Lung (tissue), 12 donors: ENCODE results near the gene CCDC33. TPM values are rescaled to one million over a fixed set of nuclear protein-coding genes. Genes with fewer than 3 reads are reported as not detected.

Source experiments
- ATAC-seq: fragments of 200-7000 bp; cut with Tn5 transposase; one replicate; pipeline ENCODE4 v1.9.1; 2020; ENCODE audit warnings: moderate number of reproducible peaks; ENCODE audit not compliant: insufficient read depth, low FRiP score
- DNase-seq, 3 donors: peaks; one replicate each; pipeline ENCODE4 v3.0.0-alpha.2; 2013 to 2017
- H3K27ac ChIP-seq, 2 donors: one replicate each; pipeline ENCODE4 v1.5.1; 2013; ENCODE audit warnings: mild to moderate bottlenecking in 2 of 2, moderate library complexity in 2 of 2, control low read depth in 1 of 2, inconsistent platforms in 1 of 2, low read depth in 1 of 2, low read length in 1 of 2
- H3K27me3 ChIP-seq, 3 donors: one replicate each; pipeline ENCODE4 v1.5.1; 2013; ENCODE audit warnings: low read length in 2 of 3; ENCODE audit not compliant: control insufficient read depth in 3 of 3, insufficient read depth in 3 of 3
- H3K36me3 ChIP-seq, 4 donors: one replicate each; pipeline ENCODE4 v1.5.1; 2013; ENCODE audit warnings: low read length in 4 of 4, mild to moderate bottlenecking in 1 of 4, moderate library complexity in 1 of 4; ENCODE audit not compliant: control insufficient read depth in 4 of 4, insufficient read depth in 4 of 4
- H3K4me1 ChIP-seq, 5 donors: one replicate each; pipeline ENCODE4 v1.5.1; 2013; ENCODE audit warnings: low read length in 5 of 5, mild to moderate bottlenecking in 2 of 5, moderate library complexity in 1 of 5; ENCODE audit not compliant: control insufficient read depth in 5 of 5, insufficient read depth in 5 of 5
- H3K4me3 ChIP-seq: one replicate; pipeline ENCODE4 v1.5.1; 2013; ENCODE audit warnings: mild to moderate bottlenecking, control low read depth, moderate library complexity
- H3K9ac ChIP-seq, 2 donors: one replicate each; pipeline ENCODE4 v1.5.1; 2013; ENCODE audit warnings: low read length in 2 of 2, control low read depth in 1 of 2; ENCODE audit not compliant: insufficient read depth in 1 of 2
- H3K9me3 ChIP-seq, 4 donors: one replicate each; pipeline ENCODE4 v1.5.1; 2013; ENCODE audit warnings: low read length in 3 of 4, mild to moderate bottlenecking in 1 of 4, moderate library complexity in 1 of 4; ENCODE audit not compliant: control insufficient read depth in 4 of 4, insufficient read depth in 3 of 4
- WGBS, 2 donors: extraction: QIAGEN DNeasy Blood & Tissue Kit; methylation state at CpG; one replicate each; pipeline ENCODE4 v1.1.7; 2013; 5-methylcytosine and 5-hydroxymethylcytosine counted together
- polyA plus RNA-seq, 2 donors: library from polyadenylated mRNA; stranded (reverse); fragments of 200-250 nt; gene quantifications; one replicate each; pipeline ENCODE4 v1.2.1, GENCODE V29; 2013
- total RNA-seq, 2 donors: library from RNA; depleted of rRNA in 1 of 2; stranded (reverse); fragments of >200 nt in 1 of 2; gene quantifications; one replicate each; pipeline ENCODE4 v1.2.1, GENCODE V29; 2014 to 2021
- TF ChIP-seq, protein P1 (sequence below): IDR thresholded peaks from 2 replicates; pipeline ENCODE4 v1.5.1; 2012; ENCODE audit warnings: mild to moderate bottlenecking; ENCODE audit errors: control extremely low read depth, extremely low read depth
- donor health status: control.
- donor health status: control.
- donor health status: Bipolar disorder and iron deficiency.
- donor health status: healthy.
- donor health status: DM: yes; HTN: yes; CAD: no.

The CCDC33 gene
- total and polyA plus RNA-seq, 4 donors, result 4.3 to 14.1 (median 9.1) TPM

DNA sequence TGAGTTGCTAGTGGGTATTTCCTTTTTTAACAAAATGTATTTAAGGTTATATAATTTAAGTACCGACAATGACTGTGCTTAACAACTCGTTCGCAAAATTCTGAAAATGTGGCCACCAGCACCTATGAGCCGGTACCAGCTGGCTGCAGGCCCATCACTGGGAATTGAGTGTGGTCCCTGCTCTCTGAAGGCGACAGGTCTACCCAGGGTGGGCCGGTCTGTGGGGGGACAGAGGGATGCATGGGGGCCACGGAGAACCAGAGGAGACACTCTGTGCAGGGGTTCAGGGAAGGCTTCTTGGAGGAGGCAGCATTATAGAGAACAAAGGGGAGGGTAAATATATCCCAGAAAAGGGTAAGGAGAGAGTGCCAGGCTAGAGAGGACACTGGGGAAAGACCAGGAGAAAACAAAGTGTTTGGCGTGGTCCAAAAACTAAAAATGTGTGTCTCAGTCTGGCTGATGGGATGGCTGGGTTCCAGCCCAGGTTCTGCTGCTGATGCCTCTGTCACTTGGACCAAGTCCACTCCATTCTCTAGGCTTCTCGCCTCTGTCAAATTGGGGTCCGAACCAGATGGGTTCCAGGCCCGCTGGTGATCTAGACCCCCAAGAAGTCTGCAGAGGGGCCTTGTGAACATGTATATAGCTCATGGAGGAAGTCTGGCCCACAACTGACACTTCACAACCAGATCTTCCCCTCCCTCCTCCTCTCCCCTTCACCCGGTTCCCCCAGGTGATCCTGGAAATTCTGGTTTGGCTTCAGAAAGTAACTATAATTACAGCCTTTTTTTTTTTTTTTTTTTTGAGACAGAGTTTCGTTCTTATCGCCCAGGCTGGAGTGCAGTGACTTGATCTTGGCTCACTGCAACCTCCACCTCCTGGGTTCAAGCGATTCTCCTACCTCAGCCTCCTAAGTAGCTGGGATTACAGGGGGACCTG lies 142.0 kb downstream of the CCDC33 start:
- Histone ChIP-seq H3K27ac (no peak overlapping the region), H3K4me3 (no peak overlapping the region), H3K36me3 (no peaks in the 10 kb centered on the region), H3K4me1 (peaks cover 0 to 14% (median 0%) of the 10 kb centered on the region in 5 donors), H3K9me3 (no peaks in the 10 kb centered on the region), H3K27me3 (no peaks in the 10 kb centered on the region), H3K9ac (no peak overlapping the region)
- DNase-seq (peak in 1 of 3 donors; percentile 38), ATAC-seq (no peak)
- 84 to 91% methylated on average over 15 of the region's 15 CpGs for WGBS, 2 donors
- TF ChIP-seq, protein P1, sequence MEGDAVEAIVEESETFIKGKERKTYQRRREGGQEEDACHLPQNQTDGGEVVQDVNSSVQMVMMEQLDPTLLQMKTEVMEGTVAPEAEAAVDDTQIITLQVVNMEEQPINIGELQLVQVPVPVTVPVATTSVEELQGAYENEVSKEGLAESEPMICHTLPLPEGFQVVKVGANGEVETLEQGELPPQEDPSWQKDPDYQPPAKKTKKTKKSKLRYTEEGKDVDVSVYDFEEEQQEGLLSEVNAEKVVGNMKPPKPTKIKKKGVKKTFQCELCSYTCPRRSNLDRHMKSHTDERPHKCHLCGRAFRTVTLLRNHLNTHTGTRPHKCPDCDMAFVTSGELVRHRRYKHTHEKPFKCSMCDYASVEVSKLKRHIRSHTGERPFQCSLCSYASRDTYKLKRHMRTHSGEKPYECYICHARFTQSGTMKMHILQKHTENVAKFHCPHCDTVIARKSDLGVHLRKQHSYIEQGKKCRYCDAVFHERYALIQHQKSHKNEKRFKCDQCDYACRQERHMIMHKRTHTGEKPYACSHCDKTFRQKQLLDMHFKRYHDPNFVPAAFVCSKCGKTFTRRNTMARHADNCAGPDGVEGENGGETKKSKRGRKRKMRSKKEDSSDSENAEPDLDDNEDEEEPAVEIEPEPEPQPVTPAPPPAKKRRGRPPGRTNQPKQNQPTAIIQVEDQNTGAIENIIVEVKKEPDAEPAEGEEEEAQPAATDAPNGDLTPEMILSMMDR, result no peak

GRCh38 chr15:74378848-74379247 lies 142.7 kb downstream of the CCDC33 start:
- H3K9me3 ChIP-seq, result no peaks in the 10 kb centered on the region
- DNase-seq, result peak in 2 of 3 donors; percentile 29 to 59
- no peak overlapping the region for H3K27ac ChIP-seq
- H3K27me3 ChIP-seq, result no peaks in the 10 kb centered on the region
- WGBS, 2 donors, result 17 to 33% methylated on average over 9 of the region's 9 CpGs
- ATAC-seq, result no peak
- H3K36me3 ChIP-seq, result no peaks in the 10 kb centered on the region
- H3K9ac ChIP-seq, result no peak overlapping the region
- TF ChIP-seq, protein P1, result no peak
- peaks cover 0 to 13% (median 0%) of the 10 kb centered on the region in 5 donors for H3K4me1 ChIP-seq
- no peak overlapping the region for H3K4me3 ChIP-seq

GRCh38 chr15:74380361-74381189 lies 144.4 kb downstream of the CCDC33 start:
- DNase-seq (no peak), ATAC-seq (no peak)
- 78 to 86% methylated on average over 12 of the region's 12 CpGs for WGBS, 2 donors
- H3K36me3 ChIP-seq, result no peaks in the 10 kb centered on the region
- H3K9ac ChIP-seq, result no peak overlapping the region
- H3K4me1 ChIP-seq, result peaks cover 0 to 15% (median 5%) of the 10 kb centered on the region in 5 donors
- TF ChIP-seq, protein P1, result no peak
- no peaks in the 10 kb centered on the region for H3K27me3 ChIP-seq
- no peak overlapping the region for H3K4me3 ChIP-seq
- H3K27ac ChIP-seq, result no peak overlapping the region
- no peaks in the 10 kb centered on the region for H3K9me3 ChIP-seq
